ENCODE data around the gene GOLGB1.
"Not testable (repeated sequence)": the region's sequence is repeated elsewhere in the genome, so short reads cannot be mapped to it uniquely, and the experiment has no call there.

GOLGB1 gene, protein sequence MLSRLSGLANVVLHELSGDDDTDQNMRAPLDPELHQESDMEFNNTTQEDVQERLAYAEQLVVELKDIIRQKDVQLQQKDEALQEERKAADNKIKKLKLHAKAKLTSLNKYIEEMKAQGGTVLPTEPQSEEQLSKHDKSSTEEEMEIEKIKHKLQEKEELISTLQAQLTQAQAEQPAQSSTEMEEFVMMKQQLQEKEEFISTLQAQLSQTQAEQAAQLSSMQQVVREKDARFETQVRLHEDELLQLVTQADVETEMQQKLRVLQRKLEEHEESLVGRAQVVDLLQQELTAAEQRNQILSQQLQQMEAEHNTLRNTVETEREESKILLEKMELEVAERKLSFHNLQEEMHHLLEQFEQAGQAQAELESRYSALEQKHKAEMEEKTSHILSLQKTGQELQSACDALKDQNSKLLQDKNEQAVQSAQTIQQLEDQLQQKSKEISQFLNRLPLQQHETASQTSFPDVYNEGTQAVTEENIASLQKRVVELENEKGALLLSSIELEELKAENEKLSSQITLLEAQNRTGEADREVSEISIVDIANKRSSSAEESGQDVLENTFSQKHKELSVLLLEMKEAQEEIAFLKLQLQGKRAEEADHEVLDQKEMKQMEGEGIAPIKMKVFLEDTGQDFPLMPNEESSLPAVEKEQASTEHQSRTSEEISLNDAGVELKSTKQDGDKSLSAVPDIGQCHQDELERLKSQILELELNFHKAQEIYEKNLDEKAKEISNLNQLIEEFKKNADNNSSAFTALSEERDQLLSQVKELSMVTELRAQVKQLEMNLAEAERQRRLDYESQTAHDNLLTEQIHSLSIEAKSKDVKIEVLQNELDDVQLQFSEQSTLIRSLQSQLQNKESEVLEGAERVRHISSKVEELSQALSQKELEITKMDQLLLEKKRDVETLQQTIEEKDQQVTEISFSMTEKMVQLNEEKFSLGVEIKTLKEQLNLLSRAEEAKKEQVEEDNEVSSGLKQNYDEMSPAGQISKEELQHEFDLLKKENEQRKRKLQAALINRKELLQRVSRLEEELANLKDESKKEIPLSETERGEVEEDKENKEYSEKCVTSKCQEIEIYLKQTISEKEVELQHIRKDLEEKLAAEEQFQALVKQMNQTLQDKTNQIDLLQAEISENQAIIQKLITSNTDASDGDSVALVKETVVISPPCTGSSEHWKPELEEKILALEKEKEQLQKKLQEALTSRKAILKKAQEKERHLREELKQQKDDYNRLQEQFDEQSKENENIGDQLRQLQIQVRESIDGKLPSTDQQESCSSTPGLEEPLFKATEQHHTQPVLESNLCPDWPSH (N-terminal part only)

DNA sequence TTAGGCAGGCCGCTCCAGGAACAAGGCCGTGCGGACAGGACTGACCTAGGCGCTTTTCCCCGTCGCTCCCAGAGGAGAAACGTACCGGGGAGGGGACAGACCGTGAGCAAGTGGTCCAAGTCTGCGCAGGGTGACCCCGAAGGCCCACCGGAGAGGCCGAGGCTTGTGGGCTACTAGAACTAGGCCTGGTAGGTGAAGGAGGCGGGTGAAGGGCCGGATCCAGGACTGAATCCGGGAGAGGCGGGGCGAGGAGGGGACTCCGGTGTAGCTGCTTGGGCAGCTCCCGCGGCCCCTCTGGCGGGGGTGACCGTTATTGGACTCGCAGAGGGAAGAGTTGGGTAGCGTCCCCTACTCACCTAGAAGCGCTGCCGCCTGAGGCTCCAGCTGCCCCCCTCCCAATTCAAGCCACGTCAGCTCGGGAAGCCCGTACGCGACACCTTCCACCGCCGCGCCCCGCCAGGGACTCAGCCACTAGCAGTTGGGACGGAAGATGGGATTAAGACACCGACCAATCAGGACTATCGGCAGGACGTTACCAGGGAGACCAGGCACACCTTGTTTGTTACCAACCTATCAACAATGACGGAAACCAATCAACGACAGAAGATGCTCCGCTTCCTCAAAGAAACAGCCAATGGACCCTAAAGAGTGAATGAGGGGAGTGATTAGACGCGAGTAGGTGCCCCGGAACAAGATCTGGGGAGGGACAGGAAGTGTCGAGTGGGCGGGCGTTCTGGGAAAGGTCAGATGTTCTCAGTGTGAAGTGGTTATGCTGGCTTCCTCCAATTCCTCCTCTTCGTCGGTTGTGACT, at the start of gene GOLGB1:
GOLGB1 (minus strand) TSS at position 466 of the 811 bp plus-strand sequence. CDS start 18,770 bp downstream, outside the sequence.
- DNase-seq: peak; percentile 95

DNA sequence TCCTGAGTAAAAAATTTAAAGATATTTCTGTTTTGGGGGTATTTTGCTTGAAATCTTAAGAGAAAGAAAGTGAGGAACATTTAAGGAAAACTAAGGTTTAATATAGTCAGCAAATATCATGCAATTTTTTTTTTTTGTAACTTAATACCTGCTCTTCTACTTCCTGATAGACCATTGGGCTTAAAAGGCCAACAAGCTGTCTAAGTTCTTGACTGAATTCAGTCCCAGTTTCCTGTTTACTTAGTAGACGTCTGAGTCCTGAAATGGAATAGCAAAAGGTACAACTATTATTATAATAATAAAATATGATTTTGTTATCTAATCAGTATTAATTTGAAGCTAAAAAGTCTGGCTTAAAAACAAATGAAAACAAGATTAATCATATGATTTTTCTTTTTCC, 47.4 kb upstream of the GOLGB1 start:
- no peak for DNase-seq

DNA sequence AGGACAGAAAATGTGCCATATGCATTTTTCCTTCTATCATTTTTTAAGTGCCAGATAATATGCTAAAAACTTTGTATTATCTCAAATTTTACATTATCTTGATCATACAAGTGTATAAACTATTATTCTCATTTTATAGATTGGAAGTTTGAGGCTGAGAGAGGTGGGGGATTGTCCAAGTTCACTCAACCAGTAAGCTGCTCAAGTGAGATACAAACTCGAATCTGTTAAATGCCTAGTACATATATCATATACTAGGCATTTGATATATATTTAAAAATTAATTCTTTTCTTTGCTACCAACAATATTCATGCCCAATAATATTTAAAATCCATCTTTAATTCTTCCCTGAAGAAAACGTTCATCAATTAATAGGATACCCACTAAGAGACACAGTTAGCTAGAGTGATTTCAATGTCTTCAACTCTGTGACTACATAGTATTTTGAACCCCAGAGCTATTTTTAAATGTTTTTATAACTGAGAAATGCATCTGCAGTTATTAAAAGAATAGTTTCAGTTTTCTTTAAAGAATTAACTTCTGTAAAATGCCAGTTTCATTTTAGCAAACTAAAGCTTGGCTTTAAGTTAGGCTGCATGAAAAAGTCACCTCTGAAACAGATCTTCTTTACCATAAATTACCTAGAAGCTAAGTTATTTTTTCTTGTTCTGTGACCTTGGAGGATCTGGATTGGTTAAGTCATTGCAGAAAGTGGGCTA, 44.9 kb upstream of the GOLGB1 start:
- no peak for DNase-seq

DNA sequence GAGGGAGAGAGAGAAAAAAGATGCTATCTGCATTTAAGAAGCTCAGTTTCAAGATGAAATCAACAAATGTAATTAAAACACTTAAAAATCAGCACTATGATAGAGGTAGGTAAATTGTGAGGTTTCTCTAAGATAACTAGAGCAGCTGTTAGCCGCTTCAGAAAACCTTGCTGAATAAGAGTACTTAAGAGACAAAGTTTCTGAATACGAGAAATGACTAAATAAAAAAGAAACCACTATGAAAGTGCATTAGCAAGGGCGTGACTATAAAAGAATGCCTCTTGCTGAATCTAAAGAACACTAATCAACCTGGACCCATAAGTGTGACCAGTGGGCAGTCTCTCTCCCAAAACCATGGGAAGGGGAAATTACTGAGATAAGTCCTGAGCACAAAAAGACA, 43.5 kb upstream of the GOLGB1 start:
- no peak for DNase-seq

DNA sequence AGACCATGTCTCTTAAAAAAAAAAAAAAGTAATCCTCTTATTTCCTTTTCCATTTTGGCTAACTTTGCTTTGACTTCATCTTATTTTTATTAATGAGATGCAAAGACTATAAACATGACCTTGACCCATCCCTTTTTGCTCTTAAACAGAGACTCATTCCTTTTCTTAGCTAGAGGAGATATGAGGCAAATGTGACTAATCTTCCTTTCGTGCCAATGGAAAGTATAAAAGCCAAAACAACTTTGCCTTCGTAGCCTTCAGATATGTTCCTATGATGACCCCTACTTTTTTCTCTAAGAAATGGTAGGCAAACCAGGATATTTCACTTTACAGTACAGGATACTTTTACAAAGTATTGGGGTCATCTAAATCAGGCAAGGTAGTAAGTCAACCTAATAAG, 36.9 kb upstream of the GOLGB1 start:
- no peak for DNase-seq

DNA sequence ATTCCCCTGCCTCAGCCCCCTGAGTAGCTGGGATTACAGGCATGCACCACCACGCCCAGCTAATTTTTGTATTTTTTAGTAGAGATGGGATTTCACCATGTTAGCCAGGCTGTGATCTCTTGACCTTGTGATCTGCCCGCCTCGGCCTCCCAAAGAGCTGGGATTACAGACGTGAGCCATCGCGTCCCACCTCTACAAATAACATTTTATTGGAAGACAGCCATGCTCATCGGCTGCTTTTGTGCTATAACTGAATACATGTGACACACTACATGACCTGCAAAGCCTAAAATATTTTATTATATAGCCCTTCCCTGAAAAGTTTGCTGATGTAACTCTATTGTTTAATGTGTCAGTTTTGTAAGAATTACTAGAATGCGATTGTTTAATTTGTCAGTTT, 33.2 kb upstream of the GOLGB1 start:
- DNase-seq: not testable (repeated sequence)

DNA sequence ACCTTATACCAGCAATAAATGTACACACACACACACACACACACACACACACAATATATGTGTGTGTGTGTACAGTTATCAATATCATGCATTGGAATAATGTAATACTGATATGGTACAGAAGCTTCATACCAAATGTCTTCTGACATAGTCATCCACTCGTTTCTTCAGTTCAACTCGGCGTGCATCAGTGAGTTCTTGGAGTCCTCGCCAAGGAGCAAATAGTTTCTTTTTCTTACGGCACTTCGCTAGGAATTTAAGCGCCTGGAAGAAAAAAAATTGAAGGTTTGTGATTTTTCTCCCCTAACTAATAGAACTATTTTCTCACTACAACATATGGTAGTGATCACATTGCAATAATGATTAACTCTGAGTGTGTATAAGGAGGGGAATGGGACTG, 32.1 kb upstream of the GOLGB1 start:
- no peak for DNase-seq

DNA sequence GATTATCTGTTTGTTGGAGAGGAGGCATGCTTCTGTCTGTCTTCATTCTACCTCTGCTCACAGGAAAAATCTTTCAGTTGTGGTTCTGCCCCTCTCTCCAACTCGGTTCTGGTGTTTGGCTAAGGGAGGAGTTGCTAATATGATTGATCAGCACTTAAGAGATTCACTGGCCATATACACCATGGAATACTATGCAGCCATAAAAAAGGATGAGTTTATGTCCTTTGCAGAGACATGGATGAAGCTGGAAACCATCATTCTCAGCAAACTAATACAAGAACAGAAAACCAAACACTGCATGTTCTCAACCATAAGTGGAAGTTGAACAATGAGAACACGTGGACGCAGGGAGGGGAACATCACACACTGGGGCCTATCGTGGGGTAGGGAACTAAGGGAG, 25.6 kb upstream of the GOLGB1 start:
- not testable (repeated sequence) for DNase-seq

DNA sequence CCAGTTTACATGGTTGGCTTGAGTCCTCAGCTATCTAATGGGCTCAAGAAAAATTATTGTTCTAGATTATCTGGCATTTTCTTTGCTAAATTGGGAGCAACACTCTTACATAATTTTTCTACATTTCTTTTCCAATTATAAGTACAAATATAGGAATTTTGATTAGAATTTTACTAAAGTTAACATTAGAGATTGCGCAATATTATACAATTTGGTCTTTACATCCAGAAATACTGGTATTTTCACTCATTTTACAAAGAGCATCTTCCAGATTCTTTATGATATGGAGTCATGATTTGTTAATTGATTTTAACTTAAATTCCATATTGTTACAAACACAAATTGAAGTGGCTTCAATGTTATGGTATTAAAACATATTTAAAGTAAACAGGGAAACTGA, 19.7 kb upstream of the GOLGB1 start:
- DNase-seq: no peak

DNA sequence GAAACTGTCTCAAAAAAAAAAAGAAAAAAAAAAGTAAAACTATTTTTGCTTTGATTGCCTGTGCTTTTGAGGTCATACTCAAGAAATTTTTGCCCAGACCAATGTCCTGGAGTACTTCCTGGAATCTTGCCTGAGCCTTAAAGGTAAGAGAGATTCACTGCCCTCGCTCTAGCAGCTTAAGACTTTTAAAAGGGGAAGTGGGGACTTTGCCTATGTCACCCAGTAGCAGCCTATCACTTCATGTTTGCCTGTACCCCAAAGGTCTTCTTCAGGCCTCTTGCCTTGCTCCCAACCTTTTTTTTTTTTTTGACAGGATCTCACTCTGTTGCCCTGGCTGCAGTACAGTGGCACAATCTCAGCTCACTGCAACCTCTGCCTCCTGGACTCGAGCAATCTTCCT, 18.9 kb upstream of the GOLGB1 start:
- no peak for DNase-seq

DNA sequence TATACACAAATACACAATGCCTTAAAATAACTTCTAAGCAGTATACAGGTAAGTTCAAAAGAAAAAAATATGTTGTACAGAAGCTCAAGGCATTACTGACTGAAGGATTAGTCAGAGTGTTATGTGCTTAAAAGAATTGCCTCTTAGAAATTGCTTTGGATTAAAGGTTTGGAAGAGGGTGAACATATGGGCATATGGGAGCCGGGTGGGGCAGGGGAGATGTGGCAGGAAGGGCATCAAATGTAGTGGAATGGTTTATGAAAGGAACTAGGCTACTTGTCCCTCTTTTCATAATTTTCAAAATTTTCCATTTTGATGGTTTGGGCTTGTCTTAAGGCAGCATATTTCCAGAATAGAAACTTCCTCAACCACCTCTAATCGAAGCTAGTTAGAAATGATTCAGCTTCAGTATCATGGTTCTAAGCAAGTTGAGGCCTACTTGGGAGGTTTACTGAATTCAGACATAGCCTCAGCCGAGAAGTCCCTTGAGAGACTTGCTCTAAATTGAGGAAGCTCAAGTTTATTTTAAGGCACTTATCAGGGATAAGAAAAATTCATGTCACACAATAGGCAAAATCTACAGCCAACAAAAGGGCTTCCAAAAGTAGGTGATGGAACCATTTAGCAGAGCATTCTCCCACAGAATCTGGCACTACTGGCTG, 10.1 kb upstream of the GOLGB1 start:
- DNase-seq: no peak

DNA sequence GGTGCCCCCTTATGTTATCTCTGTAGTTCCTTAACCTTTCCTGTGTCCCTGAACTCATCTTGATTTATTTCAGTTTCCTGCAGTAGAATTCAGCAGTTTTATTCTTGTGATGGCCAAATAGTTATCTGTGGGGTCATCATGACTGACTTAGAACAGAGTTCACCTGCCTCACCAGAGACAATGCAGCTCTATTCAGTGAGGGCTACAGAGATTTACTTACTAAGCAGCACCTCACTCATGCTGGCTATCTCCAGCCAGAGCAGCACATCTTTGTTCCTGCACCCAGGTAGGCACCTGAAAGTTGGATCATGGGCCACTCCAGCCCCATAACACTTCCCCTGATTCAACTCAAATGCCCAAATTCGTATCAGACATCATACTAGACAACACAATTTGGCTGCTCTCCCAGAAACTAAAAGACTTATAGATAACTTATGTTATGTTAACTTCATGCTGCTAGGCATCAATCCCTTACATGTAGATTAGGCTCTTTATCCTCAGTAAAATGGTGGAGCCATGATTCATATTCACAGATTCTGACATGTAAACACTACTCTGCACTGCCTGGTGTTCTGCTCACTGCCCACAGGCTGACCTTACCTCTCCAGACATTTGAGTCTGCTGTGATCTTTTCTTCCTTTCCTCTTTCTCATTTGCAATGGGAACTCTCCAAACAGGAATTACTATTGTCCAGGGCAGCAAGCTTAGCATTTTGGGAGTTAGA, 9.3 kb upstream of the GOLGB1 start:
- no peak for DNase-seq

DNA sequence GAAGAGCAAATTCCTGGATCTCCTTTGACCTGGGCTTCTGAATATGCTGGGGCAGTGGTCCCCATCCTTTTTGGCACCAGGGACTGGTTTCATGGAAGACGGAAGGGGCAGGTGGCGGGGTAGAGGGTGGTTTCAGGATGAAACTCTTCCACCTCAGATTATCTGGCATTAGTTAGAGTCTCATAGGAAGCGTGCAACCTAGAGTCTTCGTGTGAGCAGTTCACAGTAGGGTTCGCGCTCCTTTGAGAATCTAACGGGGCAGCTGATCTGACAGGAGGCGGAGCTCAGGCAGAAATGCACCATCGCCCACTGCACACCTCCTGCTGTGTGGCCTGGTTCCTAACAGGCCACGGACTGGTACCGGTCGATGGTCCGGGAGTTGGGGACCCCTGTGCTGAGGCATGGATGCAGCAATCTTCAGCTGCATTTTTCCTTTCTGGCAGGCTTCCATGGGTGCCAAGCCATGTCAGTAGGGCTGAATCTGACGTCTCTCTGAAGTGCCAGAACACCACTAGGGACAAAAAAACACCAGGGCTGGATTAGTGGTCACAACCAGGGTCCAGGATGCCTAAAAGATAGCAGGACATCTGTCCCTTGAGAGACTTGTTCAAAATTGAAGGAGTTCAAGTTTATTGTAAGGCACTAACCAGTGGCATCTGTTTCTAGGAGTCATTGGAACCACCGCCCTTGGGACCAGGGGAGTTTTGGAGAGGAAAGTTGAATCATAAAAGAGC, 8.4 kb upstream of the GOLGB1 start:
- no peak for DNase-seq

DNA sequence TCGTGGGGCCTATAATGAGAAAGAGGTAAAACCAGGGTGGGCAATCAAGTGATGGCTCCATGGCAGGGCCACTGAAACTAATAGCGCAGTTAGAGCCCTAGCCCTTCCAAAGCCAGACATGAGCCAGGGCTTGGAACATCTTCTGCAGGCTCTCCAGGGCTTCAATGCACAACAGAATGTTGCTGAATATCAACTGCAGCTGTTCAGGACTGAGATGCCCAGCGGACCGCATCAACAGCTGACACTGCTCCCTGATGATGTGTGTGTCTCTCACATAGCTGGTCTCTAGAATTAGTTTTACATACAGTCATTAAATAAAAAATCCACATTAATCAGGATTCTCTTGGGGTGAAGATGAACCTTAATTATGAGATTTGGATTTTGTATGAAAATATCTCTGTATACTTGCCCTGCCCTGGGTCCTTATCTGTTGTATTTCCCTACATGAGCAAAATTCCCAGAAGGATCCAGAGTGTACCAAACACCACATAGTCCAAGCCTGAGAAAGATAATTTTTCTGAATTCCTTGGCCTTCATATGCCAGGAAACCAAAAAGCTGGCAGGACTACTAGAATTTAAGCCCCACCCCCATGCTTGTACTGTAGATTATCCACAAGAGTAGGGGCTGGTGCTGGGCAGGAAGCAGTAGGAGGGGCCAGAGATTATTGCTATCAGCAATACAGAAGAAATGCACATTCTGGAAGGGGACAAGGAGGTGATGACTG, 7.7 kb upstream of the GOLGB1 start:
- no peak for DNase-seq

DNA sequence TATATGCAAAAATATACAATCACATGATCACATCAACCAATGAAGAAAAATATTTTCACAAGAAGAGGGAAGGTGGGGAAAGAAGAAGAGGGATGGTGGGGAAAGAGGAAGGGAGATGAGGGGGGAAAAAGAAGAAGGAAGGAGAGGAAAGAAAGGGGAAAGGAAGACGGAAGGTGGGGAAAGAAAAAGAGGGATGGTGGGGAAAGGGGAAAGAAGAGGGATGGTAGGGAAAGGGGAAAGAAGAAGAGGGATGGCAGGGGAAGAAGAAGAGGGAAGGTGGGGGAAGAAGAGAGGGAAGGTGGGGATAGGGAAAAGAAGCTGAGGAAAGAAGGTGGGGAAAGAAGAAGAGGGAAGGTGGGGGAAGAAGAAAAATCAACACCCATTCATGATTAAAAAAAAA, 3.2 kb upstream of the GOLGB1 start:
- DNase-seq: no peak

DNA sequence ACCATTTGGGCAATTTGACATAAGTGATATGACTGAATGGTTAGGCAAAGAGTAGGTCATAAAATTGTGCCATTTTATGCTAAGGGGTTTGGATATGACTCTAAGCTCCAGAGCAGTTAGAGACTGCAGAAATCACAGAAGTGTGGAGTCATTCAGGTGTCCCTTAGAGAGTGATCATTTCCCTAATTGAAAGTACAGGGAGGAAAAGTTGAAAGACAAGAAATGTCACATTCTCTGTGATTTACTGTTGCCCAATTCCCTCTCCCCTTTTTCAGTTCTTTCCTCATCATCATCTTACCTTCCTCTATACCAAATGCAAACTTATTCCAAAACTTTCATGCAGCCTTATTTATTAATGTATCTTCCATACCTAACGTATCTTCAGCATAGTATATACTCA, 2.7 kb upstream of the GOLGB1 start:
- no peak for DNase-seq

DNA sequence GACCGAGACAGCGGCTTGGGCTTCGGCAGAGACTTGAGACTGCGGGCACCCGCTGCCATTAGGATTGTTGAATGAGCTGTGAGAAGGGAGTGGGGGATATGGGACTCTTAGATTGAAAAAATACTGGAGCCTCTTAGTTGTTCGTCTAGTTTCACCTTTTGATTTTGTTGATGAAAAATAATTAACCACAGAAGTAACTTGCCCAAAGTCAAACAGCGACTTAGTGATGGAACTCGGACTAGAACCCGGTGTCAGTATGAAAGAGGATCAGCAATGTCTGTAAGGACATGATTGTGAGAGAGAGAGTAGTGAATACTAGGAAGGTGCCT, 510 bp upstream of the GOLGB1 start:
- DNase-seq: no peak

DNA sequence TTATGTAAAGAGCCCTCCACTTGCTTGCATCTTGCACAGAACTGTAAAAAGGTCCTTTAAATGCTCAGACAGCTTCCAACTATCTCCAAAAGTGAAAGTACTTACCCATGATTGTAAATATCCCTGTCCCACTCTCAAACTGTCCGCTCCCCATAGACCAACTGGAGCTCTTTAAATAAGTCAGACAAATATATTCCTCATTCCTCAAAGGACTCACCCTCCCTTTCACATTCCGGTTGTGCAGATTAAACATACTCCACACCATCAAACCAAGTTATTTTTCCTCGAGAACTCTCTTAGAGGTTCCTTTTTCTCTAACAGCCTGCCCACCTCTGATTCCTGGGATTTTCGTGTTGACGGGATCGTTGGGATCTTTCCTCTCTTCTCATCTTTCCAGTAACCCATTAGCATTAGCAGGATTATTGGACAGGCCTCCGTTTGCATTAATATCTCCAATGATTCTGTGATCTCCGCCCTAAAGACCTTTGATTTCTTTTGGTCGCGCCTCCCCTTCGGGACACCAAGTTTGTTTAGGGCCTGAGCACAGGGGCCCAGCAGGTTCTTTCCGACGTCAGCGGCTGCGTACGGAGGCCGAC, 763 bp downstream of the GOLGB1 start:
- DNase-seq: no peak

DNA sequence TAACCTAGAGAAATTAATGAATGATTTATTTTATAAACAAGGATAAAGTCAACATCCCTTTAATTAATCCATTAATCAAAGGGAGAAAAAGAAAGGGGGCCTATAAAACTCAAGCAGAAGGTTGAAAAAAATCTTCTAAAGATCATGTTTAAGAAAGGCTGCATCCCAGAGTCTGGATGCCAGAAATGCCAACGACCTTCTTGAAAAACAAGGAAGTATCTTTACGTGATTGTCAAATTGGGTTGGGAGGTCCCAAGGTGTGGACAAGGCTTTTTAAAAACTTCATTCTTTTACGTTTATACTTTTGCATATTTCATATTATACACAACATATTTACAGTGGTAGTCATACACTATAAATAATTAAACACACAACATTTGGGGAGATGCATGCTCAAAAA, 1.6 kb downstream of the GOLGB1 start:
- DNase-seq: no peak

All from stimulated activated CD4-positive, alpha-beta T cell treated with anti-CD3 and anti-CD28 coated beads, Interleukin-4, amount 100 ng/mL, for 24 hours (primary cell).